Measurements from ENCODE around the gene IP6K2. TPM values are rescaled to one million over a fixed set of nuclear protein-coding genes. Genes with fewer than 3 reads are reported as not detected.

Gene IP6K2
- total RNA-seq, 1 donor from 2014 or later, result 145 TPM

- peaks cover 10% of the 10 kb centered on the region for H3K4me1 Mint-ChIP-seq (ENCODE audit: unreplicated experiment)
- TF ChIP-seq, protein P1, sequence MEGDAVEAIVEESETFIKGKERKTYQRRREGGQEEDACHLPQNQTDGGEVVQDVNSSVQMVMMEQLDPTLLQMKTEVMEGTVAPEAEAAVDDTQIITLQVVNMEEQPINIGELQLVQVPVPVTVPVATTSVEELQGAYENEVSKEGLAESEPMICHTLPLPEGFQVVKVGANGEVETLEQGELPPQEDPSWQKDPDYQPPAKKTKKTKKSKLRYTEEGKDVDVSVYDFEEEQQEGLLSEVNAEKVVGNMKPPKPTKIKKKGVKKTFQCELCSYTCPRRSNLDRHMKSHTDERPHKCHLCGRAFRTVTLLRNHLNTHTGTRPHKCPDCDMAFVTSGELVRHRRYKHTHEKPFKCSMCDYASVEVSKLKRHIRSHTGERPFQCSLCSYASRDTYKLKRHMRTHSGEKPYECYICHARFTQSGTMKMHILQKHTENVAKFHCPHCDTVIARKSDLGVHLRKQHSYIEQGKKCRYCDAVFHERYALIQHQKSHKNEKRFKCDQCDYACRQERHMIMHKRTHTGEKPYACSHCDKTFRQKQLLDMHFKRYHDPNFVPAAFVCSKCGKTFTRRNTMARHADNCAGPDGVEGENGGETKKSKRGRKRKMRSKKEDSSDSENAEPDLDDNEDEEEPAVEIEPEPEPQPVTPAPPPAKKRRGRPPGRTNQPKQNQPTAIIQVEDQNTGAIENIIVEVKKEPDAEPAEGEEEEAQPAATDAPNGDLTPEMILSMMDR (conservative IDR thresholded peaks at IDR 0.05), result no peak
- H3K9me3 Mint-ChIP-seq, result no peaks in the 10 kb centered on the region
- H3K36me3 Mint-ChIP-seq, result peaks cover 18% of the 10 kb centered on the region
- H3K27me3 Mint-ChIP-seq, result no peaks in the 10 kb centered on the region
- H3K4me3 Mint-ChIP-seq, result no peak overlapping the region
- no peak for DNase-seq (ENCODE audit: extremely low spot score, unreplicated experiment)
- no peak overlapping the region for H3K27ac Mint-ChIP-seq
Observed at GRCh38 chr3:48689384-48689783, 27.6 kb downstream of the IP6K2 start.

GRCh38 chr3:48688737-48689075, 28.3 kb downstream of the IP6K2 start:
- H3K27ac Mint-ChIP-seq, result peak overlapping the region; percentile 35
- H3K4me3 Mint-ChIP-seq, result no peak overlapping the region
- H3K36me3 Mint-ChIP-seq, result peaks cover 18% of the 10 kb centered on the region
- H3K27me3 Mint-ChIP-seq, result no peaks in the 10 kb centered on the region
- no peak for DNase-seq (ENCODE audit: extremely low spot score, unreplicated experiment)
- TF ChIP-seq, protein P1 (conservative IDR thresholded peaks at IDR 0.05), result no peak
- H3K9me3 Mint-ChIP-seq, result no peaks in the 10 kb centered on the region
- H3K4me1 Mint-ChIP-seq (ENCODE audit: unreplicated experiment), result peaks cover 15% of the 10 kb centered on the region

DNA sequence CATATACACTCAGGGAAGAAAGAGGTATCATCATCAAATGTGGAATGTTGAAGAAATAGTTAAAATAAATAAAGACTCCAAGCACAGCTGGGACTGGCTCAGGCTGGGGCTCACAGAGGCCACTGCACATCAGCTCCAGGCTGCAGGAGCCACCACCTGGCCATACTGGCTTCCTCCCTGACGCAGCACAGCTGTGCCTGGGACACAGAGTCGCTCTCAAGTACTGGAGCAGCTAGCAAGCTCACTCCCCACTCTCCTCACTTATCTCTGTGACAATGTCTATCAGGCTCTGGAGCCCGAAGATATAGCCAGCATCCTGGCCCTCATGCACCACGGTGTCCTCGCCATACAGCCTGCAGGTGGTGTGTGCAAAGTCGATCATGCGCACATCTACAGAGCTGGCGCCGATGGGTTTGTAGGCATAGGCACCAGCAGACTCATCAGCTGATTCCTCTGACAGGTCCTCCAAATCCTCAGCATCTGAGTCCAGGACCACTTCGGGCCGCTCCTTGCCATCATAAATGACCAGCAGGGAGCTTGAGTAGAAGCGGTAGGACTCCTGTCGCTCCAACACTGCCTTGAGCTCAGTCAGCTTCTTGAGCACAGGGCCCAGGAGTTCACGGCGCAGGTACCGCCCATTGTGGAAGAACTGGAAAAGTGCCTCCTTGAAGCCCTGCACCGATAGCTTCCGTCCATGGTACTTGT, 28.8 kb downstream of the IP6K2 start:
- Mint-ChIP-seq H3K9me3 (no peaks in the 10 kb centered on the region), H3K27me3 (no peaks in the 10 kb centered on the region), H3K4me1 (ENCODE audit: unreplicated experiment) (peaks cover 20% of the 10 kb centered on the region), H3K36me3 (peaks cover 17% of the 10 kb centered on the region), H3K4me3 (no peak overlapping the region), H3K27ac (peak overlapping the region; percentile 72)
- DNase-seq (ENCODE audit: extremely low spot score, unreplicated experiment), result no peak
- TF ChIP-seq, protein P1 (conservative IDR thresholded peaks at IDR 0.05), result no peak

GRCh38 chr3:48687220-48687678, 29.8 kb downstream of the IP6K2 start:
- TF ChIP-seq, protein P1 (conservative IDR thresholded peaks at IDR 0.05), result no peak
- no peak overlapping the region for H3K4me3 Mint-ChIP-seq
- no peaks in the 10 kb centered on the region for H3K27me3 Mint-ChIP-seq
- H3K9me3 Mint-ChIP-seq, result no peaks in the 10 kb centered on the region
- no peak for DNase-seq (ENCODE audit: extremely low spot score, unreplicated experiment)
- no peak overlapping the region for H3K27ac Mint-ChIP-seq
- H3K4me1 Mint-ChIP-seq (ENCODE audit: unreplicated experiment), result peaks cover 22% of the 10 kb centered on the region
- H3K36me3 Mint-ChIP-seq, result peaks cover 12% of the 10 kb centered on the region

DNA sequence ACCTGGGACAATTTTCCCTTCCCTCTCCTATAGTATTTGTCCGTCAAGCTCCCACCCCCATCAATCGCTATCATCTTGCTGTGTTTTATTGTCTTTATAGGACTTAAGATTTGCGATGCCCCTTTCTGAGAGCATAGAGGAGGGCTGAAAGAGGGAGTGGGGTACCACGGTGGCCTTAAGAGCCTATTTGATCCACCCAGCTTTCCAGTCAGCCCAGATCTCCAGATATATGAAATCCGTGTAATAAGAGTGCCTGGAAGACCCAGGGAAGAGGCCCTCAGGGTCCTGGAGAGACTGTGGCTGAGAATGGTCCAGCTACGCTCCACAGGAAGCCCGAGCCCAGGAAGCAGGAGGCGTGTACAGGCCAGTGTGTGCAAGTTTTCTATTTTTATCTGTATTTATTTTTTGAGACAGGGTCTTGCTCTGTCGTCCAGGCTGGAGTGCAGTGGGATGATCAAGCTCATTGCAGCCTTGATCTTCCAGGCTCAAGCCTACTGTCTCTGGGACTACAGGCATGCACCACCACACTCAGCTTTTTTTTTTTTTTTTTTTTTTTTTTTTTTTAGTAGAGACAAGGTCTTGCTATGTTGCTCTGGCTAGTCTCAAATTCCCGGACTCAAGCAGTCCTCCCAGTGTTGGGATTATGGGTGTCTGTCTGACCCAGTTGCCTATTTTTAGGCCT, 30.3 kb downstream of the IP6K2 start:
- H3K36me3 Mint-ChIP-seq, result peaks cover 12% of the 10 kb centered on the region
- peaks cover 22% of the 10 kb centered on the region for H3K4me1 Mint-ChIP-seq (ENCODE audit: unreplicated experiment)
- H3K27me3 Mint-ChIP-seq, result no peaks in the 10 kb centered on the region
- no peaks in the 10 kb centered on the region for H3K9me3 Mint-ChIP-seq
- peak overlapping the region; percentile 94 for H3K4me3 Mint-ChIP-seq
- TF ChIP-seq, protein P1 (conservative IDR thresholded peaks at IDR 0.05), result no peak
- DNase-seq (ENCODE audit: extremely low spot score, unreplicated experiment), result no peak
- peak overlapping the region; percentile 68 for H3K27ac Mint-ChIP-seq

Data from type B pancreatic cell (in vitro differentiated cells).